HG03442 (cell line): ENCODE results near the gene DCUN1D3.
A peak's percentile ranks its signal among the peaks of the same experiment; 100 is the strongest.
"Not testable (repeated sequence)": the region's sequence is repeated elsewhere in the genome, so short reads cannot be mapped to it uniquely, and the experiment has no call there.

Experiments used
- ATAC-seq: cut with Tn5 transposase; IDR thresholded peaks from one replicate; pipeline ENCODE4 v1.9.1; 2021; ENCODE audit warnings: mild to moderate bottlenecking, moderate library complexity; ENCODE audit not compliant: unreplicated experiment

The DCUN1D3 gene

GRCh38 chr16:20838240-20838639 is 61.9 kb downstream of the DCUN1D3 start:
- no peak for ATAC-seq

- ATAC-seq: no peak
Measured at GRCh38 chr16:20833086-20833485, 67.1 kb downstream of the DCUN1D3 start.

- no peak for ATAC-seq
Measured at GRCh38 chr16:20830372-20830771, 69.8 kb downstream of the DCUN1D3 start.

- no peak for ATAC-seq
Measured at GRCh38 chr16:20829536-20829935, 70.6 kb downstream of the DCUN1D3 start.

GRCh38 chr16:20826039-20826566 is 74.1 kb downstream of the DCUN1D3 start:
- ATAC-seq: no peak

- ATAC-seq: no peak
Measured at GRCh38 chr16:20822521-20823325, 77.4 kb downstream of the DCUN1D3 start.

- ATAC-seq: no peak
Measured at GRCh38 chr16:20821682-20822081, 78.5 kb downstream of the DCUN1D3 start.

GRCh38 chr16:20818929-20819585 is 81.1 kb downstream of the DCUN1D3 start:
- ATAC-seq: no peak

GRCh38 chr16:20814784-20815183 is 85.4 kb downstream of the DCUN1D3 start:
- no peak for ATAC-seq

- no peak for ATAC-seq
Measured at GRCh38 chr16:20812510-20812909, 87.6 kb downstream of the DCUN1D3 start.

- no peak for ATAC-seq
Measured at GRCh38 chr16:20811889-20812439, 88.2 kb downstream of the DCUN1D3 start.

- ATAC-seq: no peak
Measured at GRCh38 chr16:20807862-20808261, 92.3 kb downstream of the DCUN1D3 start.

- peak; percentile 80 for ATAC-seq
Measured at GRCh38 chr16:20806168-20807050, 93.7 kb downstream of the DCUN1D3 start, which contains the start of the genes ERI2 and REXO5. Gene ERI2, minus strand, starts transcription at chr16:20806472. Its CDS starts 42 bp downstream, at chr16:20806430. Gene REXO5, plus strand, starts transcription at chr16:20806527. Its CDS starts 427 bp downstream, at chr16:20806954.

- not testable (repeated sequence) for ATAC-seq
Measured at GRCh38 chr16:20805684-20806167, 94.4 kb downstream of the DCUN1D3 start.
